Fibroblast of lung (primary cell): Measurements from ENCODE around the gene PIM1. TPM values are rescaled to one million over a fixed set of nuclear protein-coding genes. Genes with fewer than 3 reads are reported as not detected.

Experiments used
- DNase-seq, 2 donors: peaks; one replicate each; pipeline versions ENCODE4 v3.0.0 to v3.0.0-alpha.2; 2010; ENCODE audit warnings: low read depth in 2 of 2
- H2AFZ ChIP-seq: 2 replicates; pipeline ENCODE4 v1.5.1; 2012; ENCODE audit warnings: low read length, control low read depth, inconsistent platforms
- H3K27ac ChIP-seq: 2 replicates; pipeline ENCODE4 v1.5.1; 2011; ENCODE audit warnings: low read length, control low read depth; ENCODE audit not compliant: insufficient read depth
- H3K27me3 ChIP-seq: 2 replicates; pipeline ENCODE4 v1.5.1; 2011; ENCODE audit warnings: mild to moderate bottlenecking, low read length; ENCODE audit not compliant: control insufficient read depth, insufficient read depth
- H3K36me3 ChIP-seq: 2 replicates; pipeline ENCODE4 v1.5.1; 2011; ENCODE audit warnings: low read length; ENCODE audit not compliant: control insufficient read depth, insufficient read depth
- H3K4me1 ChIP-seq: 2 replicates; pipeline ENCODE4 v1.5.1; 2011; ENCODE audit warnings: low read length; ENCODE audit not compliant: control insufficient read depth, insufficient read depth; ENCODE audit errors: extremely low read depth
- H3K4me2 ChIP-seq: 2 replicates; pipeline ENCODE4 v1.5.1; 2011; ENCODE audit warnings: low read length, control low read depth; ENCODE audit not compliant: insufficient read depth; ENCODE audit errors: extremely low read depth
- H3K4me3 ChIP-seq, 4 experiments: fragments of 200-600 bp in 1 of 4; sonication (generic) in 1 of 4; replicated peaks in 1 of 4; 2 replicates each; pipeline ENCODE4 v1.5.1; 2011 to 2016; ENCODE audit warnings: low read length in 4 of 4, low read depth in 3 of 4, mild to moderate bottlenecking in 3 of 4, control low read depth in 2 of 4, inconsistent platforms in 1 of 4, mixed read lengths in 1 of 4; ENCODE audit not compliant: insufficient read depth in 1 of 4; ENCODE audit errors: control extremely low read depth in 1 of 4
- H3K79me2 ChIP-seq: 2 replicates; pipeline ENCODE4 v1.5.1; 2012; ENCODE audit warnings: mild to moderate bottlenecking, low read length, inconsistent platforms; ENCODE audit not compliant: control insufficient read depth, insufficient read depth
- H3K9ac ChIP-seq: 2 replicates; pipeline ENCODE4 v1.5.1; 2011; ENCODE audit warnings: mild to moderate bottlenecking, low read length, control low read depth; ENCODE audit not compliant: insufficient read depth
- H3K9me3 ChIP-seq: 2 replicates; pipeline ENCODE4 v1.5.1; 2012; ENCODE audit warnings: low read depth, low read length; ENCODE audit not compliant: control insufficient read depth, insufficient read depth
- H4K20me1 ChIP-seq: 2 replicates; pipeline ENCODE4 v1.5.1; 2011; ENCODE audit warnings: low read length; ENCODE audit not compliant: control insufficient read depth, insufficient read depth; ENCODE audit errors: extremely low read depth
- CTCF ChIP-seq, 2 donors: IDR thresholded peaks in 1 of 2; conservative IDR thresholded peaks in 1 of 2; 1 replicate in 1 of 2; 2 replicates in 1 of 2; pipeline ENCODE4 v1.5.1; 2011 to 2012; ENCODE audit warnings: low read length in 2 of 2, control low read depth in 1 of 2, inconsistent platforms in 1 of 2, low read depth in 1 of 2, mild to moderate bottlenecking in 1 of 2
- EZH2 ChIP-seq: IDR thresholded peaks from 2 replicates; pipeline ENCODE4 v1.5.1; 2012; ENCODE audit warnings: low read length, control low read depth, mild to moderate bottlenecking; ENCODE audit errors: missing control alignments
- polyA plus RNA-seq, 2 donors: library from polyadenylated mRNA; depleted of rRNA in 1 of 2; stranded (reverse) in 1 of 2; unstranded in 1 of 2; fragments of >200 nt; gene quantifications; 2 replicates each; pipeline ENCODE4 v1.2.1, GENCODE V29; 2011 to 2012; ENCODE audit warnings: missing spikeins in 1 of 2
- total RNA-seq: library from RNA; depleted of rRNA; stranded (reverse); fragments of >200 nt; gene quantifications from 2 replicates; pipeline ENCODE4 v1.2.1, GENCODE V29; 2014

Gene PIM1
- total and polyA plus RNA-seq, 2 donors (not counting 1 experiment from before 2014, with no cell fraction given): 13.8 to 22.8 TPM

GRCh38 chr6:37210313-37210968, 40.5 kb downstream of the PIM1 start:
- no peak overlapping the region for H3K4me3 ChIP-seq
- TF ChIP-seq CTCF (conservative IDR thresholded peaks at IDR 0.05 in 1 of 2, IDR thresholded peaks at IDR 0.05 in 1 of 2; ENCODE audit: low read depth in 1 of 2, low read length in 2 of 2) (peak; percentile 93 to 99), EZH2 (no peak)
- peak overlapping the region; percentile 5 for H2AFZ ChIP-seq
- H4K20me1 ChIP-seq: no peaks in the 10 kb centered on the region
- H3K79me2 ChIP-seq: no peaks in the 10 kb centered on the region
- H3K9ac ChIP-seq: no peak overlapping the region
- no peak overlapping the region for H3K27ac ChIP-seq
- H3K9me3 ChIP-seq: no peaks in the 10 kb centered on the region
- no peaks in the 10 kb centered on the region for H3K36me3 ChIP-seq
- peak; percentile 69 to 87 for DNase-seq
- H3K4me2 ChIP-seq: no peak overlapping the region
- no peaks in the 10 kb centered on the region for H3K4me1 ChIP-seq
- peaks cover 2% of the 10 kb centered on the region for H3K27me3 ChIP-seq

- no peak overlapping the region for H3K27ac ChIP-seq
- no peaks in the 10 kb centered on the region for H4K20me1 ChIP-seq
- H3K4me2 ChIP-seq: no peak overlapping the region
- H3K79me2 ChIP-seq: no peaks in the 10 kb centered on the region
- no peaks in the 10 kb centered on the region for H3K4me1 ChIP-seq
- H3K9me3 ChIP-seq: no peaks in the 10 kb centered on the region
- H3K36me3 ChIP-seq: no peaks in the 10 kb centered on the region
- peaks cover 2% of the 10 kb centered on the region for H3K27me3 ChIP-seq
- TF ChIP-seq EZH2 (no peak), CTCF (conservative IDR thresholded peaks at IDR 0.05 in 1 of 2, IDR thresholded peaks at IDR 0.05 in 1 of 2; ENCODE audit: low read depth in 1 of 2, low read length in 2 of 2) (no peak)
- no peak for DNase-seq
- H3K9ac ChIP-seq: no peak overlapping the region
- no peak overlapping the region for H3K4me3 ChIP-seq
- no peak overlapping the region for H2AFZ ChIP-seq
Observed at GRCh38 chr6:37212268-37212667, 42.3 kb downstream of the PIM1 start.

- no peak overlapping the region for H3K4me2 ChIP-seq
- H3K9ac ChIP-seq: no peak overlapping the region
- no peak for TF ChIP-seq EZH2
- TF ChIP-seq CTCF (conservative IDR thresholded peaks at IDR 0.05 in 1 of 2, IDR thresholded peaks at IDR 0.05 in 1 of 2; ENCODE audit: low read depth in 1 of 2, low read length in 2 of 2): no peak
- no peak overlapping the region for H2AFZ ChIP-seq
- no peak overlapping the region for H3K27ac ChIP-seq
- no peak for DNase-seq
- H3K9me3 ChIP-seq: no peaks in the 10 kb centered on the region
- H3K36me3 ChIP-seq: no peaks in the 10 kb centered on the region
- H3K4me1 ChIP-seq: peaks cover 2% of the 10 kb centered on the region
- H3K27me3 ChIP-seq: no peaks in the 10 kb centered on the region
- H3K4me3 ChIP-seq: no peak overlapping the region
- H3K79me2 ChIP-seq: no peaks in the 10 kb centered on the region
- H4K20me1 ChIP-seq: no peaks in the 10 kb centered on the region
Observed at GRCh38 chr6:37218061-37218460, 48.1 kb downstream of the PIM1 start.
